ENCODE data around the gene SMYD3. TPM values are rescaled to one million over a fixed set of nuclear protein-coding genes. Genes with fewer than 3 reads are reported as not detected.

The SMYD3 gene
- total and polyA plus RNA-seq, 2 of the 13 experiments (the other 11 are each of a cell fraction or from before 2014, with no cell fraction given) = 27.7 to 35.8 TPM

- TF ChIP-seq, protein P1, sequence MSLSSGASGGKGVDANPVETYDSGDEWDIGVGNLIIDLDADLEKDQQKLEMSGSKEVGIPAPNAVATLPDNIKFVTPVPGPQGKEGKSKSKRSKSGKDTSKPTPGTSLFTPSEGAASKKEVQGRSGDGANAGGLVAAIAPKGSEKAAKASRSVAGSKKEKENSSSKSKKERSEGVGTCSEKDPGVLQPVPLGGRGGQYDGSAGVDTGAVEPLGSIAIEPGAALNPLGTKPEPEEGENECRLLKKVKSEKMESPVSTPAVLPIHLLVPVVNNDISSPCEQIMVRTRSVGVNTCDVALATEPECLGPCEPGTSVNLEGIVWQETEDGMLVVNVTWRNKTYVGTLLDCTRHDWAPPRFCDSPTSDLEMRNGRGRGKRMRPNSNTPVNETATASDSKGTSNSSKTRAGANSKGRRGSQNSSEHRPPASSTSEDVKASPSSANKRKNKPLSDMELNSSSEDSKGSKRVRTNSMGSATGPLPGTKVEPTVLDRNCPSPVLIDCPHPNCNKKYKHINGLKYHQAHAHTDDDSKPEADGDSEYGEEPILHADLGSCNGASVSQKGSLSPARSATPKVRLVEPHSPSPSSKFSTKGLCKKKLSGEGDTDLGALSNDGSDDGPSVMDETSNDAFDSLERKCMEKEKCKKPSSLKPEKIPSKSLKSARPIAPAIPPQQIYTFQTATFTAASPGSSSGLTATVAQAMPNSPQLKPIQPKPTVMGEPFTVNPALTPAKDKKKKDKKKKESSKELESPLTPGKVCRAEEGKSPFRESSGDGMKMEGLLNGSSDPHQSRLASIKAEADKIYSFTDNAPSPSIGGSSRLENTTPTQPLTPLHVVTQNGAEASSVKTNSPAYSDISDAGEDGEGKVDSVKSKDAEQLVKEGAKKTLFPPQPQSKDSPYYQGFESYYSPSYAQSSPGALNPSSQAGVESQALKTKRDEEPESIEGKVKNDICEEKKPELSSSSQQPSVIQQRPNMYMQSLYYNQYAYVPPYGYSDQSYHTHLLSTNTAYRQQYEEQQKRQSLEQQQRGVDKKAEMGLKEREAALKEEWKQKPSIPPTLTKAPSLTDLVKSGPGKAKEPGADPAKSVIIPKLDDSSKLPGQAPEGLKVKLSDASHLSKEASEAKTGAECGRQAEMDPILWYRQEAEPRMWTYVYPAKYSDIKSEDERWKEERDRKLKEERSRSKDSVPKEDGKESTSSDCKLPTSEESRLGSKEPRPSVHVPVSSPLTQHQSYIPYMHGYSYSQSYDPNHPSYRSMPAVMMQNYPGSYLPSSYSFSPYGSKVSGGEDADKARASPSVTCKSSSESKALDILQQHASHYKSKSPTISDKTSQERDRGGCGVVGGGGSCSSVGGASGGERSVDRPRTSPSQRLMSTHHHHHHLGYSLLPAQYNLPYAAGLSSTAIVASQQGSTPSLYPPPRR (CRISPR knock-in tag; IDR thresholded peaks at IDR 0.05; ENCODE audit: borderline replicate concordance) = peak; percentile 67; the same call in 1 of the 2 replicates
- TF ChIP-seq ZNF138 (CRISPR knock-in tag; IDR thresholded peaks at IDR 0.05; ENCODE audit: low read depth) (no peak), ZNF17 (CRISPR knock-in tag; IDR thresholded peaks at IDR 0.05) (no peak), PLRG1 (conservative IDR thresholded peaks at IDR 0.05) (no peak), ZNF644 (CRISPR knock-in tag; IDR thresholded peaks at IDR 0.05; ENCODE audit: low read depth) (0 out of 2 replicates have a peak, but pooled peaks have one; percentile 14), HOXD1 (CRISPR knock-in tag; IDR thresholded peaks at IDR 0.05) (no peak), ZNF605 (CRISPR knock-in tag; IDR thresholded peaks at IDR 0.05) (0 out of 2 replicates have a peak, but pooled peaks have one; percentile 32), MTA3 (CRISPR knock-in tag; IDR thresholded peaks at IDR 0.05) (no peak), KAT8 (CRISPR knock-in tag; IDR thresholded peaks at IDR 0.05) (no peak), ZUFSP (CRISPR knock-in tag; IDR thresholded peaks at IDR 0.05; ENCODE audit: borderline replicate concordance) (no peak), ZFP36L2 (CRISPR knock-in tag; IDR thresholded peaks at IDR 0.05) (no peak), ZNF781 (CRISPR knock-in tag; IDR thresholded peaks at IDR 0.05; ENCODE audit: borderline replicate concordance, not compliant biosample characterization) (no peak)
- TF ChIP-seq, protein P2, sequence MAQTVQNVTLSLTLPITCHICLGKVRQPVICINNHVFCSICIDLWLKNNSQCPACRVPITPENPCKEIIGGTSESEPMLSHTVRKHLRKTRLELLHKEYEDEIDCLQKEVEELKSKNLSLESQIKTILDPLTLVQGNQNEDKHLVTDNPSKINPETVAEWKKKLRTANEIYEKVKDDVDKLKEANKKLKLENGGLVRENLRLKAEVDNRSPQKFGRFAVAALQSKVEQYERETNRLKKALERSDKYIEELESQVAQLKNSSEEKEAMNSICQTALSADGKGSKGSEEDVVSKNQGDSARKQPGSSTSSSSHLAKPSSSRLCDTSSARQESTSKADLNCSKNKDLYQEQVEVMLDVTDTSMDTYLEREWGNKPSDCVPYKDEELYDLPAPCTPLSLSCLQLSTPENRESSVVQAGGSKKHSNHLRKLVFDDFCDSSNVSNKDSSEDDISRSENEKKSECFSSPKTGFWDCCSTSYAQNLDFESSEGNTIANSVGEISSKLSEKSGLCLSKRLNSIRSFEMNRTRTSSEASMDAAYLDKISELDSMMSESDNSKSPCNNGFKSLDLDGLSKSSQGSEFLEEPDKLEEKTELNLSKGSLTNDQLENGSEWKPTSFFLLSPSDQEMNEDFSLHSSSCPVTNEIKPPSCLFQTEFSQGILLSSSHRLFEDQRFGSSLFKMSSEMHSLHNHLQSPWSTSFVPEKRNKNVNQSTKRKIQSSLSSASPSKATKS (CRISPR knock-in tag; IDR thresholded peaks at IDR 0.05) = no peak
- TF ChIP-seq, protein P3, sequence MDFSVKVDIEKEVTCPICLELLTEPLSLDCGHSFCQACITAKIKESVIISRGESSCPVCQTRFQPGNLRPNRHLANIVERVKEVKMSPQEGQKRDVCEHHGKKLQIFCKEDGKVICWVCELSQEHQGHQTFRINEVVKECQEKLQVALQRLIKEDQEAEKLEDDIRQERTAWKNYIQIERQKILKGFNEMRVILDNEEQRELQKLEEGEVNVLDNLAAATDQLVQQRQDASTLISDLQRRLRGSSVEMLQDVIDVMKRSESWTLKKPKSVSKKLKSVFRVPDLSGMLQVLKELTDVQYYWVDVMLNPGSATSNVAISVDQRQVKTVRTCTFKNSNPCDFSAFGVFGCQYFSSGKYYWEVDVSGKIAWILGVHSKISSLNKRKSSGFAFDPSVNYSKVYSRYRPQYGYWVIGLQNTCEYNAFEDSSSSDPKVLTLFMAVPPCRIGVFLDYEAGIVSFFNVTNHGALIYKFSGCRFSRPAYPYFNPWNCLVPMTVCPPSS (IDR thresholded peaks at IDR 0.05) = no peak
- TF ChIP-seq, protein P4, sequence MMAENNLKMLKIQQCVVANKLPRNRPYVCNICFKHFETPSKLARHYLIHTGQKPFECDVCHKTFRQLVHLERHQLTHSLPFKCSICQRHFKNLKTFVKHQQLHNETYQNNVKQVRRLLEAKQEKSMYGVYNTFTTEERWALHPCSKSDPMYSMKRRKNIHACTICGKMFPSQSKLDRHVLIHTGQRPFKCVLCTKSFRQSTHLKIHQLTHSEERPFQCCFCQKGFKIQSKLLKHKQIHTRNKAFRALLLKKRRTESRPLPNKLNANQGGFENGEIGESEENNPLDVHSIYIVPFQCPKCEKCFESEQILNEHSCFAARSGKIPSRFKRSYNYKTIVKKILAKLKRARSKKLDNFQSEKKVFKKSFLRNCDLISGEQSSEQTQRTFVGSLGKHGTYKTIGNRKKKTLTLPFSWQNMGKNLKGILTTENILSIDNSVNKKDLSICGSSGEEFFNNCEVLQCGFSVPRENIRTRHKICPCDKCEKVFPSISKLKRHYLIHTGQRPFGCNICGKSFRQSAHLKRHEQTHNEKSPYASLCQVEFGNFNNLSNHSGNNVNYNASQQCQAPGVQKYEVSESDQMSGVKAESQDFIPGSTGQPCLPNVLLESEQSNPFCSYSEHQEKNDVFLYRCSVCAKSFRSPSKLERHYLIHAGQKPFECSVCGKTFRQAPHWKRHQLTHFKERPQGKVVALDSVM (CRISPR knock-in tag; IDR thresholded peaks at IDR 0.05) = no peak
Measured at GRCh38 chr1:245856944-245857531, 650.0 kb downstream of the SMYD3 start (continued).
